Glutamatergic neuron (in vitro differentiated cells): Measurements from ENCODE around the gene ATP9B. TPM values are rescaled to one million over a fixed set of nuclear protein-coding genes. Genes with fewer than 3 reads are reported as not detected.

Experiments used
- DNase-seq: peaks from one replicate; pipeline ENCODE4 v3.0.0; 2022
- H3K27ac Mint-ChIP-seq: one replicate; pipeline ENCODE4 v1.8.0; 2020; ENCODE audit warnings: mild to moderate bottlenecking, mixed read lengths, inconsistent platforms; ENCODE audit not compliant: unreplicated experiment
- H3K27me3 Mint-ChIP-seq: one replicate; pipeline ENCODE4 v1.8.0; 2020; ENCODE audit warnings: mild to moderate bottlenecking, moderate library complexity, mixed read lengths, inconsistent platforms; ENCODE audit not compliant: unreplicated experiment
- H3K36me3 Mint-ChIP-seq: one replicate; pipeline ENCODE4 v1.8.0; 2020; ENCODE audit warnings: mild to moderate bottlenecking, mixed read lengths, inconsistent platforms; ENCODE audit not compliant: unreplicated experiment
- H3K4me1 Mint-ChIP-seq: one replicate; pipeline ENCODE4 v1.8.0; 2020; ENCODE audit warnings: mild to moderate bottlenecking, low read depth, mixed read lengths, inconsistent platforms; ENCODE audit not compliant: unreplicated experiment
- H3K4me3 Mint-ChIP-seq: one replicate; pipeline ENCODE4 v1.8.0; 2020; ENCODE audit warnings: mild to moderate bottlenecking, mixed read lengths, inconsistent platforms; ENCODE audit not compliant: unreplicated experiment
- H3K9me3 Mint-ChIP-seq: one replicate; pipeline ENCODE4 v1.8.0; 2020; ENCODE audit warnings: mild to moderate bottlenecking, moderate library complexity, mixed read lengths, inconsistent platforms; ENCODE audit not compliant: unreplicated experiment
- CTCF ChIP-seq: fragments of 200-600 bp; sonication (generic); IDR thresholded peaks from one replicate; pipeline ENCODE4 v1.5.0; 2021; ENCODE audit not compliant: partially characterized antibody, unreplicated experiment
- total RNA-seq: library from RNA; stranded (reverse); fragmentation: NEBNext Ultra II Directional; extraction: Animal tissue kit (Norgen Biotek cat#: 25700); gene quantifications from one replicate; pipeline ENCODE4 v1.2.1, GENCODE V29; 2021; ENCODE audit not compliant: unreplicated experiment

The ATP9B gene
- total RNA-seq, 1 donor from 2014 or later, result 62.6 TPM

GRCh38 chr18:79187532-79188277, 118.5 kb downstream of the ATP9B start:
- Mint-ChIP-seq H3K9me3 (peaks cover 1% of the 10 kb centered on the region), H3K4me3 (no peak overlapping the region), H3K36me3 (peaks cover 7% of the 10 kb centered on the region), H3K4me1 (no peaks in the 10 kb centered on the region), H3K27me3 (peaks cover 2% of the 10 kb centered on the region), H3K27ac (no peak overlapping the region)
- DNase-seq, result no peak
- no peak for TF ChIP-seq CTCF

- Mint-ChIP-seq H3K9me3 (peaks cover 1% of the 10 kb centered on the region), H3K36me3 (peaks cover 7% of the 10 kb centered on the region), H3K4me3 (no peak overlapping the region), H3K4me1 (no peaks in the 10 kb centered on the region), H3K27ac (no peak overlapping the region), H3K27me3 (no peaks in the 10 kb centered on the region)
- DNase-seq, result no peak
- no peak for TF ChIP-seq CTCF
These were observed 122.2 kb downstream of the ATP9B start for GRCh38 chr18:79191418-79191817.

GRCh38 chr18:79191956-79192355, 122.8 kb downstream of the ATP9B start:
- Mint-ChIP-seq H3K36me3 (peaks cover 7% of the 10 kb centered on the region), H3K4me1 (no peaks in the 10 kb centered on the region), H3K27me3 (no peaks in the 10 kb centered on the region), H3K27ac (no peak overlapping the region), H3K4me3 (no peak overlapping the region), H3K9me3 (peaks cover 1% of the 10 kb centered on the region)
- DNase-seq, result no peak
- no peak for TF ChIP-seq CTCF

- H3K9me3 Mint-ChIP-seq, result peaks cover 1% of the 10 kb centered on the region
- no peaks in the 10 kb centered on the region for H3K4me1 Mint-ChIP-seq
- peaks cover 7% of the 10 kb centered on the region for H3K36me3 Mint-ChIP-seq
- TF ChIP-seq CTCF, result no peak
- H3K4me3 Mint-ChIP-seq, result no peak overlapping the region
- no peaks in the 10 kb centered on the region for H3K27me3 Mint-ChIP-seq
- DNase-seq, result no peak
- no peak overlapping the region for H3K27ac Mint-ChIP-seq
These were observed 124.6 kb downstream of the ATP9B start for GRCh38 chr18:79193826-79194225.

- Mint-ChIP-seq H3K36me3 (peaks cover 12% of the 10 kb centered on the region), H3K9me3 (peaks cover 6% of the 10 kb centered on the region), H3K27ac (no peak overlapping the region), H3K4me3 (no peak overlapping the region), H3K27me3 (no peaks in the 10 kb centered on the region), H3K4me1 (no peaks in the 10 kb centered on the region)
- TF ChIP-seq CTCF, result no peak
- no peak for DNase-seq
These were observed 126.8 kb downstream of the ATP9B start for GRCh38 chr18:79195716-79196683.
